Testis (tissue), 3 donors: ENCODE data around the gene PLA2G1B. TPM values are rescaled to one million over a fixed set of nuclear protein-coding genes. Genes with fewer than 3 reads are reported as not detected.

Experiments used
- DNase-seq: peaks from one replicate; pipeline ENCODE4 v3.0.0-alpha.2; 2019
- H3K27ac ChIP-seq, 2 donors: fragments of 200-600 bp; sonication (generic); one replicate each; pipeline ENCODE4 v1.5.1; 2019
- H3K27me3 ChIP-seq: fragments of 200-600 bp; sonication (generic); one replicate; pipeline ENCODE4 v1.5.1; 2019
- H3K36me3 ChIP-seq: fragments of 200-600 bp; sonication (generic); one replicate; pipeline ENCODE4 v1.5.1; 2017; ENCODE audit warnings: low read depth; ENCODE audit errors: missing control alignments
- H3K4me1 ChIP-seq: fragments of 200-600 bp; sonication (generic); one replicate; pipeline ENCODE4 v1.5.1; 2019
- H3K4me3 ChIP-seq, 2 donors: fragments of 200-600 bp; sonication (generic); one replicate each; pipeline ENCODE4 v1.5.1; 2017 to 2019
- H3K9me3 ChIP-seq: fragments of 200-600 bp; sonication (generic); one replicate; pipeline ENCODE4 v1.5.1; 2017
- CTCF ChIP-seq, 3 experiments: fragments of 450-650 bp in 2 of 3; fragments of 200-600 bp in 1 of 3; sonication (generic) in 1 of 3; IDR thresholded peaks; one replicate each; pipeline ENCODE4 v1.5.1; 2016 to 2019; ENCODE audit warnings: antibody characterized with exemption in 3 of 3, mild to moderate bottlenecking in 2 of 3, moderate library complexity in 1 of 3
- POLR2A ChIP-seq: fragments of 450-650 bp; IDR thresholded peaks from one replicate; pipeline ENCODE4 v1.6.1; 2017; ENCODE audit warnings: antibody characterized with exemption, mild to moderate bottlenecking, moderate library complexity
- WGBS, 2 donors: methylation state at CpG; one replicate each; pipeline ENCODE4 v1.1.5; 2018; 5-methylcytosine and 5-hydroxymethylcytosine counted together
- intact Hi-C: fragments of 100-400 bp; cut with DNase I; formaldehyde crosslinking; loops from one replicate; pipeline ENCODE4 v1.15.1; 2023; ENCODE audit warnings: low total_unique reads
- polyA plus RNA-seq: library from polyadenylated mRNA; stranded (reverse); fragments of 350-450 nt; fragmentation: Illumina TruSeq; extraction: RNeasy Lipid Tissue Mini Kit (QIAGEN cat#74804); gene quantifications from one replicate; pipeline ENCODE4 v1.2.3, GENCODE V29; 2014; ENCODE audit warnings: low read depth, low replicate concordance; ENCODE audit not compliant: insufficient read depth
- total RNA-seq, 2 donors: library from RNA; depleted of rRNA; stranded (reverse); fragments of >200 nt; gene quantifications; one replicate each; pipeline ENCODE4 v1.2.3, GENCODE V29; 2016

PLA2G1B gene
- total and polyA plus RNA-seq, 3 donors from 2014 or later: 0.94 to 3.6 TPM; not detected in 1

GRCh38 chr12:120367924-120368788 is 40.6 kb upstream of the PLA2G1B start:
- no peaks in the 10 kb centered on the region for H3K9me3 ChIP-seq
- 12 to 15% methylated on average over 17 to 30 of the region's 86 CpGs for WGBS, 2 donors
- no peak for DNase-seq
- intact Hi-C loops: loop anchor here (10.0 kb wide), 1 partner anchor 57 kb away; no protein-coding TSS in a partner anchor
- TF ChIP-seq POLR2A: no peak
- TF ChIP-seq CTCF (IDR thresholded peaks at IDR 0.05): no peak
- H3K4me3 ChIP-seq: peak overlapping the region; percentile 29 to 34
- H3K27me3 ChIP-seq: no peaks in the 10 kb centered on the region
- peaks cover 5% of the 10 kb centered on the region for H3K4me1 ChIP-seq
- H3K36me3 ChIP-seq: no peaks in the 10 kb centered on the region
- no peak overlapping the region for H3K27ac ChIP-seq

- intact Hi-C loops: loop anchor here (10.0 kb wide), 1 partner anchor 57 kb away; no protein-coding TSS in a partner anchor
- DNase-seq: no peak
- Histone ChIP-seq H3K36me3 (no peaks in the 10 kb centered on the region), H3K27me3 (no peaks in the 10 kb centered on the region), H3K27ac (no peak overlapping the region), H3K4me3 (peak overlapping the region in 1 of 2 donors; percentile 34), H3K4me1 (peaks cover 5% of the 10 kb centered on the region), H3K9me3 (no peaks in the 10 kb centered on the region)
- WGBS, 2 donors: 44 to 53% methylated on average over 9 to 10 of the region's 10 CpGs
- TF ChIP-seq POLR2A (no peak), CTCF (IDR thresholded peaks at IDR 0.05) (no peak)
Observed at GRCh38 chr12:120367233-120367923, 39.8 kb upstream of the PLA2G1B start.

GRCh38 chr12:120366845-120367232 is 39.3 kb upstream of the PLA2G1B start:
- Histone ChIP-seq H3K4me3 (no peak overlapping the region), H3K27ac (no peak overlapping the region), H3K9me3 (no peaks in the 10 kb centered on the region), H3K36me3 (no peaks in the 10 kb centered on the region), H3K4me1 (peaks cover 9% of the 10 kb centered on the region), H3K27me3 (no peaks in the 10 kb centered on the region)
- WGBS, 2 donors: 62 to 63% methylated on average over 7 of the region's 7 CpGs
- intact Hi-C loops: loop anchor here (10.0 kb wide), 1 partner anchor 58 kb away; no protein-coding TSS in a partner anchor
- TF ChIP-seq POLR2A (no peak), CTCF (IDR thresholded peaks at IDR 0.05) (no peak)
- no peak for DNase-seq

GRCh38 chr12:120366341-120366705 is 38.7 kb upstream of the PLA2G1B start:
- peaks cover 14% of the 10 kb centered on the region for H3K4me1 ChIP-seq
- TF ChIP-seq CTCF (IDR thresholded peaks at IDR 0.05) (no peak), POLR2A (no peak)
- WGBS, 2 donors: 90 to 91% methylated on average over 7 of the region's 7 CpGs

More at GRCh38 chr12:120366341-120366705, 38.7 kb upstream of the PLA2G1B start:
- no peak overlapping the region for H3K27ac ChIP-seq
- H3K27me3 ChIP-seq: no peaks in the 10 kb centered on the region
- intact Hi-C loops: loop anchor here (10.0 kb wide), 1 partner anchor 58 kb away; no protein-coding TSS in a partner anchor
- H3K9me3 ChIP-seq: no peaks in the 10 kb centered on the region
- H3K4me3 ChIP-seq: no peak overlapping the region
- H3K36me3 ChIP-seq: no peaks in the 10 kb centered on the region
- no peak for DNase-seq
